Measurements from ENCODE around the gene MICALL1. TPM values are rescaled to one million over a fixed set of nuclear protein-coding genes. Genes with fewer than 3 reads are reported as not detected.

Gene MICALL1
- total RNA-seq, 1 donor from 2014 or later, result 5.0 TPM

GRCh38 chr22:37893583-37893983 is 12.5 kb upstream of the MICALL1 start:
- Histone ChIP-seq H3F3A (ENCODE audit: low read depth) (peaks cover 50% of the 10 kb centered on the region), H3K4me2 (no peak overlapping the region), H3K79me2 (ENCODE audit: low read depth) (no peaks in the 10 kb centered on the region), H3K27ac (no peak overlapping the region), H2AFZ (replicated peaks) (no peak overlapping the region), H4K20me1 (ENCODE audit: low read depth) (no peaks in the 10 kb centered on the region), H3K27me3 (no peaks in the 10 kb centered on the region), H3K9me3 (ENCODE audit: low read depth) (no peaks in the 10 kb centered on the region), H3K4me1 (peaks cover 32% of the 10 kb centered on the region), H3K9ac (no peak overlapping the region), H3K4me3 (no peak overlapping the region), H3K36me3 (peaks cover 7% of the 10 kb centered on the region)
- Mint-ChIP-seq H3K4me1 (peaks cover 30% of the 10 kb centered on the region), H3K4me3 (no peak overlapping the region), H3K9me3 (no peaks in the 10 kb centered on the region), H3K27me3 (ENCODE audit: insufficient read depth, low read depth) (peaks cover 6% of the 10 kb centered on the region), H3K36me3 (peaks cover 12% of the 10 kb centered on the region), H3K27ac (peak overlapping the region; percentile 66)
- DNase-seq (ENCODE audit: low spot score), result no peak
- no peak for TF ChIP-seq EZH2phosphoT487 (IDR thresholded peaks at IDR 0.05)
- TF ChIP-seq CTCF (IDR thresholded peaks at IDR 0.05), result no peak
- no peak for TF ChIP-seq EZH2 (IDR thresholded peaks at IDR 0.05)

GRCh38 chr22:37894939-37895670 is 11.0 kb upstream of the MICALL1 start:
- H3K9ac ChIP-seq, result no peak overlapping the region
- Mint-ChIP-seq H3K4me3 (no peak overlapping the region), H3K27me3 (ENCODE audit: insufficient read depth, low read depth) (peaks cover 6% of the 10 kb centered on the region), H3K4me1 (peaks cover 30% of the 10 kb centered on the region), H3K27ac (peak overlapping the region; percentile 16), H3K9me3 (no peaks in the 10 kb centered on the region), H3K36me3 (peaks cover 6% of the 10 kb centered on the region)
- no peak overlapping the region for H3K4me3 ChIP-seq
- H3K36me3 ChIP-seq, result no peaks in the 10 kb centered on the region
- H3K27ac ChIP-seq, result peak overlapping the region; percentile 83
- peak overlapping the region; percentile 43 for H3K4me2 ChIP-seq
- no peak for TF ChIP-seq EZH2phosphoT487 (IDR thresholded peaks at IDR 0.05)
- TF ChIP-seq EZH2 (IDR thresholded peaks at IDR 0.05), result no peak
- TF ChIP-seq CTCF (IDR thresholded peaks at IDR 0.05), result no peak
- no peaks in the 10 kb centered on the region for H4K20me1 ChIP-seq (ENCODE audit: low read depth)
- no peaks in the 10 kb centered on the region for H3K9me3 ChIP-seq (ENCODE audit: low read depth)
- no peaks in the 10 kb centered on the region for H3K79me2 ChIP-seq (ENCODE audit: low read depth)
- no peaks in the 10 kb centered on the region for H3K27me3 ChIP-seq
- peaks cover 38% of the 10 kb centered on the region for H3K4me1 ChIP-seq
- H2AFZ ChIP-seq (replicated peaks), result no peak overlapping the region
- peaks cover 52% of the 10 kb centered on the region for H3F3A ChIP-seq (ENCODE audit: low read depth)
- peak; percentile 70 for DNase-seq (ENCODE audit: low spot score)

GRCh38 chr22:37896181-37896592 is 9.9 kb upstream of the MICALL1 start:
- TF ChIP-seq EZH2phosphoT487 (IDR thresholded peaks at IDR 0.05) (no peak), CTCF (IDR thresholded peaks at IDR 0.05) (no peak), EZH2 (IDR thresholded peaks at IDR 0.05) (no peak)
- DNase-seq (ENCODE audit: low spot score), result no peak
- Histone ChIP-seq H3K27ac (peak overlapping the region; percentile 69), H3K9ac (no peak overlapping the region), H4K20me1 (ENCODE audit: low read depth) (no peaks in the 10 kb centered on the region), H3K4me3 (no peak overlapping the region), H3K36me3 (no peaks in the 10 kb centered on the region), H3K27me3 (no peaks in the 10 kb centered on the region), H3K79me2 (ENCODE audit: low read depth) (no peaks in the 10 kb centered on the region), H3F3A (ENCODE audit: low read depth) (peaks cover 49% of the 10 kb centered on the region), H3K4me1 (peaks cover 38% of the 10 kb centered on the region), H3K4me2 (no peak overlapping the region), H2AFZ (replicated peaks) (no peak overlapping the region), H3K9me3 (ENCODE audit: low read depth) (no peaks in the 10 kb centered on the region)
- peaks cover 4% of the 10 kb centered on the region for H3K36me3 Mint-ChIP-seq
- H3K27ac Mint-ChIP-seq, result peak overlapping the region; percentile 11
- H3K4me1 Mint-ChIP-seq, result peaks cover 30% of the 10 kb centered on the region
- no peaks in the 10 kb centered on the region for H3K9me3 Mint-ChIP-seq
- H3K27me3 Mint-ChIP-seq (ENCODE audit: insufficient read depth, low read depth), result peaks cover 6% of the 10 kb centered on the region
- H3K4me3 Mint-ChIP-seq, result no peak overlapping the region
